Type B pancreatic cell (in vitro differentiated cells): Measurements from ENCODE around the gene AMTN. TPM values are rescaled to one million over a fixed set of nuclear protein-coding genes. Genes with fewer than 3 reads are reported as not detected.
"Not testable (repeated sequence)": the region's sequence is repeated elsewhere in the genome, so short reads cannot be mapped to it uniquely, and the experiment has no call there.

Experiments used
- DNase-seq: peaks from one replicate; pipeline ENCODE4 v3.0.0; 2021; ENCODE audit warnings: mixed read lengths; ENCODE audit not compliant: unreplicated experiment; ENCODE audit errors: extremely low spot score
- H3K27ac Mint-ChIP-seq: 2 replicates; pipeline ENCODE4 v1.8.0; 2021; ENCODE audit warnings: mild to moderate bottlenecking, mixed read lengths
- H3K27me3 Mint-ChIP-seq: 2 replicates; pipeline ENCODE4 v1.8.0; 2021; ENCODE audit warnings: mixed read lengths
- H3K36me3 Mint-ChIP-seq: 2 replicates; pipeline ENCODE4 v1.8.0; 2021; ENCODE audit warnings: mixed read lengths
- H3K4me1 Mint-ChIP-seq: one replicate; pipeline ENCODE4 v1.8.0; 2021; ENCODE audit warnings: mixed read lengths; ENCODE audit not compliant: unreplicated experiment
- H3K4me3 Mint-ChIP-seq: 2 replicates; pipeline ENCODE4 v1.8.0; 2021; ENCODE audit warnings: mild to moderate bottlenecking, mixed read lengths
- H3K9me3 Mint-ChIP-seq: 2 replicates; pipeline ENCODE4 v1.8.0; 2021; ENCODE audit warnings: mixed read lengths
- total RNA-seq: library from RNA; stranded (reverse); gene quantifications from 2 replicates; pipeline ENCODE4 v1.2.1, GENCODE V29; 2021; ENCODE audit warnings: low replicate concordance
- TF ChIP-seq, protein P1 (sequence below): fragments of 200-600 bp; sonication (generic); conservative IDR thresholded peaks from 2 replicates; pipeline ENCODE4 v1.5.0; 2021; ENCODE audit warnings: antibody characterized with exemption, mild to moderate bottlenecking

Gene AMTN
- total RNA-seq, 1 donor from 2014 or later, result not detected

DNA sequence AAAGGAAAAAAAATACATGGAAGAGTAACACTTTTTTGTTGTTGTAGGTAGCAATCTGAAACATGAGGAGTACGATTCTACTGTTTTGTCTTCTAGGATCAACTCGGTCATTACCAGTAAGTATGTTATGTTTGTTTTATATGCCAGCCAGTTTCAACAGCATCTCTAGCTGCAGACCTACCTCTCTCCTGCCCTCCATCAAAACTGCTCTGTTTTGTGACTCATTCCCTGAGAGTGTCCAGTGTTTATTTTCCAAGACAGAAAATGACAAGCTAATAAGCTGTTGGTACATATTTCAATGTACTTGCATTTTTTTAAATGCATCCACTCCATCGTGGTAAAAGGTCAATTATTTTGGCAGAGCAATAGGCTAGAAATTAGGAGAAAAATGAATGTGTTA is 347 bp downstream of the AMTN start:
- Mint-ChIP-seq H3K27ac (no peak overlapping the region), H3K36me3 (no peaks in the 10 kb centered on the region), H3K9me3 (no peaks in the 10 kb centered on the region), H3K27me3 (no peaks in the 10 kb centered on the region), H3K4me3 (no peak overlapping the region), H3K4me1 (no peaks in the 10 kb centered on the region)
- TF ChIP-seq, protein P1, sequence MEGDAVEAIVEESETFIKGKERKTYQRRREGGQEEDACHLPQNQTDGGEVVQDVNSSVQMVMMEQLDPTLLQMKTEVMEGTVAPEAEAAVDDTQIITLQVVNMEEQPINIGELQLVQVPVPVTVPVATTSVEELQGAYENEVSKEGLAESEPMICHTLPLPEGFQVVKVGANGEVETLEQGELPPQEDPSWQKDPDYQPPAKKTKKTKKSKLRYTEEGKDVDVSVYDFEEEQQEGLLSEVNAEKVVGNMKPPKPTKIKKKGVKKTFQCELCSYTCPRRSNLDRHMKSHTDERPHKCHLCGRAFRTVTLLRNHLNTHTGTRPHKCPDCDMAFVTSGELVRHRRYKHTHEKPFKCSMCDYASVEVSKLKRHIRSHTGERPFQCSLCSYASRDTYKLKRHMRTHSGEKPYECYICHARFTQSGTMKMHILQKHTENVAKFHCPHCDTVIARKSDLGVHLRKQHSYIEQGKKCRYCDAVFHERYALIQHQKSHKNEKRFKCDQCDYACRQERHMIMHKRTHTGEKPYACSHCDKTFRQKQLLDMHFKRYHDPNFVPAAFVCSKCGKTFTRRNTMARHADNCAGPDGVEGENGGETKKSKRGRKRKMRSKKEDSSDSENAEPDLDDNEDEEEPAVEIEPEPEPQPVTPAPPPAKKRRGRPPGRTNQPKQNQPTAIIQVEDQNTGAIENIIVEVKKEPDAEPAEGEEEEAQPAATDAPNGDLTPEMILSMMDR, result no peak
- no peak for DNase-seq

DNA sequence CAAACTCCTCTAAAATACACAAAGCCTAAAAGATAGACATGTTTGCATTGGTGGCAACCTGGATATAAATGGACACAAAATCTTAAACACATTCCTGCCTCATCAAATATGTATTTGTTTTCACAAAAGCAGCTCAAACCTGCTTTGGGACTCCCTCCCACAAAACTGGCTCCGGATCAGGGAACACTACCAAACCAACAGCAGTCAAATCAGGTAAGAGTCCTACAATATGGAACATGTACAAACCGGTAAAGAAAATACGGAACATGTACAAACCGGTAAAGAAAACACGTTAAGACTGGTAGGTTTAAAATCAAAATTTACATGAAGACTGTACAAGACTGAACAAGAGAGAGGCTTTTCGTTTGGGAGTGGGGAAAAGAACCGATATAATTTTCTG is 4.3 kb downstream of the AMTN start:
- TF ChIP-seq, protein P1, result no peak
- Mint-ChIP-seq H3K36me3 (no peaks in the 10 kb centered on the region), H3K4me1 (no peaks in the 10 kb centered on the region), H3K4me3 (no peak overlapping the region), H3K9me3 (no peaks in the 10 kb centered on the region), H3K27me3 (no peaks in the 10 kb centered on the region), H3K27ac (no peak overlapping the region)
- no peak for DNase-seq

DNA sequence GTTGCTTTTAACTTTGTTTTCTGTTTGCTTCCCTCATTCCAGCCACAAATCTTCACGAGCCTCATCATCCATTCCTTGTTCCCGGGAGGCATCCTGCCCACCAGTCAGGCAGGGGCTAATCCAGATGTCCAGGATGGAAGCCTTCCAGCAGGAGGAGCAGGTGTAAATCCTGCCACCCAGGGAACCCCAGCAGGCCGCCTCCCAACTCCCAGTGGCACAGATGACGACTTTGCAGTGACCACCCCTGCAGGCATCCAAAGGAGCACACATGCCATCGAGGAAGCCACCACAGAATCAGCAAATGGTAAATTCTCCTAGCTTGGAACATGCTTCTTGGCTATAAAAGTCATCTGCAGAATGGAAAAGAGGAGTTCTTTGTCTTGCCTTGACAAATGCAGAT is 12.6 kb downstream of the AMTN start:
- no peak for DNase-seq
- H3K9me3 Mint-ChIP-seq, result no peaks in the 10 kb centered on the region
- no peak overlapping the region for H3K27ac Mint-ChIP-seq
- no peak overlapping the region for H3K4me3 Mint-ChIP-seq
- H3K27me3 Mint-ChIP-seq, result no peaks in the 10 kb centered on the region
- TF ChIP-seq, protein P1, result no peak
- no peaks in the 10 kb centered on the region for H3K36me3 Mint-ChIP-seq
- H3K4me1 Mint-ChIP-seq, result no peaks in the 10 kb centered on the region

DNA sequence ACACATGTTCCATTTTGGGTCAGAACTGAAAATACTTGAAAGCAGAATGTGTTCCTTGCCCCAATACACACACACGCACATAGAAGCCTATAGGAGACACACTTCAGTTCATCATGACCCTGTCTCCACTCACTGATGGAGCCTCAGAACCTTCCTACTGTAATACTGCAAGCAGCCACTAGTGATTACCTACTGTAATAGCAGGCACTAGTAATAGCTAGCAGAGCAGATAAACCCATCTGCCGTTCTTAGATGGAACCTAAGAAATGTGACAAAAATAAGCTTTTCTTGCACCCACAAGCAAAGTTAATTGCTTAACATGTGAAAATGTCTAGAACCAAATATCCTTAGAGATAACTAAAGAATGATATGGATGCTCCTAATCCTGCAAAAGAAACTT is 13.6 kb downstream of the AMTN start:
- Mint-ChIP-seq H3K27ac (no peak overlapping the region), H3K4me1 (no peaks in the 10 kb centered on the region), H3K27me3 (no peaks in the 10 kb centered on the region), H3K4me3 (no peak overlapping the region), H3K36me3 (no peaks in the 10 kb centered on the region), H3K9me3 (no peaks in the 10 kb centered on the region)
- DNase-seq, result no peak
- TF ChIP-seq, protein P1, result peak; percentile 48

DNA sequence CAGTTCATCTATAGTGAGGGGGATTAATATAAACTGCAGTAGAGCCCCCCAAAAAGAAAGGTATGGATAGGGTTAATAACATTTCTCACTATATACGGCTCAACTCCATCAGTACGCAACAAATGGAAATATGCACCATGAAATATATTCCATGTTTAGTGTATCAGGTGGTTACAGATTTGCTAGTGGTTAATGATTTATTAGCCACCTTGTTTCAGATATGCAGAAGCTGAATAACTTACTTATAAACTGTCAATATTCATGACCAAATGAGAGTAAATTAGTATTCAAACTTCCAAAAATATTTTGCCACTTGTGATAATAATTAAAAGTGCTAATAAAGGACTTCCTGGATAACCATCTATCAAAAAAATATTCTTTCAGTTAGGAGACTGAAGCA is 14.8 kb downstream of the AMTN start:
- Mint-ChIP-seq H3K4me3 (no peak overlapping the region), H3K27ac (no peak overlapping the region), H3K27me3 (no peaks in the 10 kb centered on the region), H3K4me1 (no peaks in the 10 kb centered on the region), H3K36me3 (no peaks in the 10 kb centered on the region), H3K9me3 (no peaks in the 10 kb centered on the region)
- no peak for DNase-seq
- TF ChIP-seq, protein P1, result no peak

DNA sequence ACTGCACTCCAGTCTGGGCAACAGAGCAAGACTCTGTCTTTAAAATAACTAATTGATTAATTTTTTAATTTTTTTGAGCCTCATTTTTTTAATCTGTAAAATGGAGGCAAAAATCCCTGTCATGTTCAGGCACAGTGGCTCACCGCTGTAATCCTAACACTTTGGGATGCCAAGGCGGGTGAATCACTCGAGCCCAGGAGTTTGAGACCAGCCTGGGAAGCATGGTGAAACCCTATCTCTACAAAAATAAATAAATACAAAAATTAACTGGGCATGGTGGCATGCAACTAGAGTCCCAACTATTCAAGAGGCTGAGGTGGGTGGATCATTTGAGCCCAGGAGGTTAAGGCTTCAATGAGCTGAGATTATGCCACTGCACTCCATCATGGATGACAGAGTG is 15.4 kb downstream of the AMTN start:
- Mint-ChIP-seq H3K4me3 (no peak overlapping the region), H3K4me1 (no peaks in the 10 kb centered on the region), H3K27me3 (no peaks in the 10 kb centered on the region), H3K9me3 (no peaks in the 10 kb centered on the region), H3K27ac (no peak overlapping the region), H3K36me3 (no peaks in the 10 kb centered on the region)
- TF ChIP-seq, protein P1, result no peak
- DNase-seq, result no peak

DNA sequence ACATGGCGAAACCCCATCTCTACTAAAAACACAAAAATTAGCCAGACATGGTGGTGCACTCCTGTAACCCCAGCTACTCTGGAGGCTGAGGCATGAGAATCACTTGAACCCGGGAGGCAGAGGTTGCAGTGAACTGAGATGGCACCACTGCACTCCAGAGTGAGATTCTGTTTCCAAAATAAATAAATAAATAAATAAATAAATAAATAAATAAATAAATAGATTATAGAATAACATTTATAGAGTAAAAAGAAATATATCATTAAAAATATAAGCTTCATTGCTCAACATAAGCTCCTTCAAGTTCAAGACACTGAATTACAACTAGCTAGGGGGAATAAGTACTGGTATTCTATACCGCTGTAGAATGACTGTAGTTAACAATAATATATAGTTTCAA is 16.5 kb downstream of the AMTN start:
- not testable (repeated sequence) for H3K27ac Mint-ChIP-seq, H3K4me3 Mint-ChIP-seq, H3K36me3 Mint-ChIP-seq, H3K27me3 Mint-ChIP-seq, H3K4me1 Mint-ChIP-seq, H3K9me3 Mint-ChIP-seq, DNase-seq
